ENCODE results near the gene ADAMTSL2.

Gene ADAMTSL2

DNA sequence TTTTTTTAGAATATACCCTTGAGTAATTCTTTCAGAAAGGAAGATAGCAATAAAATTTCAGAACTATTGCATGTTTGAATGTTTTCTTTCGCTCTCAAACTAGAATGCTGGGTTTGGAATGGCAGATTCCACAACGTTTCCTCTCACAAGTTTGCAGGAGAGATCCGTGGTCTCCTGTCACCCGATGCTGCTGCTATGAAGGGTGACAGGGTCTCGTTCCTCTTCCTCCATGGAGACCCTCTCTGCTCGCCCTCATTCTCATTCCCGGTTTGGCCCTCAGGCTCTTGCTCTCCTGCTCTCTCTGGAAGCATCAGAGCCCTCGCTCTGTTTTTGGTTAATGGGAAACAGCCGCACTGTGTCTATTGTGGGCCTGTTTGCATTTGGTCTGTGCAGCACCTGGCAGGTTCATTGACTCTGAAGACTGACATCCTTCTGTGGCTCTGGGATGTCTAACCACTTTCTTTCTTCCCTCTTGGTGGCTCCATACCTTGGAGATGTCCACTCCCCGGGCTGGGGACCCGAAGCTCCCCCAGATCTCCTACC, 87.3 kb downstream of the ADAMTSL2 start:
- Histone ChIP-seq H3K4me1 (ENCODE audit: control insufficient read depth, low read length) (peaks cover 8% of the 10 kb centered on the region), H3K9me3 (ENCODE audit: control insufficient read depth, insufficient read depth, low read length) (peaks cover 5% of the 10 kb centered on the region; the same call in 1 of the 2 replicates), H3K36me3 (ENCODE audit: control insufficient read depth, low read length) (no peaks in the 10 kb centered on the region), H3K27me3 (ENCODE audit: control insufficient read depth, low read length) (peaks cover 7% of the 10 kb centered on the region; the same call in 1 of the 2 replicates), H3K27ac (ENCODE audit: low read depth, low read length) (no peak overlapping the region), H3K79me2 (ENCODE audit: control insufficient read depth, low read length) (no peaks in the 10 kb centered on the region), H4K20me1 (ENCODE audit: control insufficient read depth, insufficient read depth, low read depth, low read length) (no peaks in the 10 kb centered on the region), H3K9me2 (replicated peaks; ENCODE audit: control insufficient read depth, low read length) (no peaks in the 10 kb centered on the region), H3F3A (ENCODE audit: control insufficient read depth, insufficient read depth) (no peaks in the 10 kb centered on the region), H3K4me2 (ENCODE audit: low read length) (no peak overlapping the region), H3K4me3 (ENCODE audit: low read length) (no peak overlapping the region)
- TF ChIP-seq EZH2phosphoT487 (IDR thresholded peaks at IDR 0.05; ENCODE audit: borderline replicate concordance, low read length) = no peak
- TF ChIP-seq, protein P1, sequence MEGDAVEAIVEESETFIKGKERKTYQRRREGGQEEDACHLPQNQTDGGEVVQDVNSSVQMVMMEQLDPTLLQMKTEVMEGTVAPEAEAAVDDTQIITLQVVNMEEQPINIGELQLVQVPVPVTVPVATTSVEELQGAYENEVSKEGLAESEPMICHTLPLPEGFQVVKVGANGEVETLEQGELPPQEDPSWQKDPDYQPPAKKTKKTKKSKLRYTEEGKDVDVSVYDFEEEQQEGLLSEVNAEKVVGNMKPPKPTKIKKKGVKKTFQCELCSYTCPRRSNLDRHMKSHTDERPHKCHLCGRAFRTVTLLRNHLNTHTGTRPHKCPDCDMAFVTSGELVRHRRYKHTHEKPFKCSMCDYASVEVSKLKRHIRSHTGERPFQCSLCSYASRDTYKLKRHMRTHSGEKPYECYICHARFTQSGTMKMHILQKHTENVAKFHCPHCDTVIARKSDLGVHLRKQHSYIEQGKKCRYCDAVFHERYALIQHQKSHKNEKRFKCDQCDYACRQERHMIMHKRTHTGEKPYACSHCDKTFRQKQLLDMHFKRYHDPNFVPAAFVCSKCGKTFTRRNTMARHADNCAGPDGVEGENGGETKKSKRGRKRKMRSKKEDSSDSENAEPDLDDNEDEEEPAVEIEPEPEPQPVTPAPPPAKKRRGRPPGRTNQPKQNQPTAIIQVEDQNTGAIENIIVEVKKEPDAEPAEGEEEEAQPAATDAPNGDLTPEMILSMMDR (IDR thresholded peaks at IDR 0.05; ENCODE audit: low read depth, low read length, poor library complexity, severe bottlenecking) = no peak

DNA sequence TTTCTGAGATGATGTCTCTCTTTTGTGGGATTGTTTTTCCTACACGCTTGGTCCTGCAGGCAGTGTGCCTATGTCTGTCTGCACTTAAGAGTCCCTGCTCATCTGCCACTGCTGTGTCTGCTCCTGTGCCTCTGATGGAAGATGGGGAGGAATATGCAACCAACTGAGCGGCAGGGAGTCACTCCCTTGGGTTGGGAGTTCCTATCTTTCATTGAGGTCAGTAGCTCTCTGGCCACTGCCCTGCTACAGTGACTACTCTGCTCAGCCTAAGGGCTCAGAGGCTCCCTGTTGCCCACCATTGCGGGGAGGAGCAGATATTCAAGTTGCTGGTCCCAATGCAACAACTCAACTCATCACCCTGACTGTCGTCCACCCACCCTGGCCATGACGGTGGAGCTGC, 88.1 kb downstream of the ADAMTSL2 start:
- Histone ChIP-seq H3K4me2 (ENCODE audit: low read length) (no peak overlapping the region), H3K27ac (ENCODE audit: low read depth, low read length) (no peak overlapping the region), H3K27me3 (ENCODE audit: control insufficient read depth, low read length) (peaks cover 7% of the 10 kb centered on the region; the same call in 1 of the 2 replicates), H3K36me3 (ENCODE audit: control insufficient read depth, low read length) (no peaks in the 10 kb centered on the region), H3K4me3 (ENCODE audit: low read length) (no peak overlapping the region), H3K9me2 (replicated peaks; ENCODE audit: control insufficient read depth, low read length) (no peaks in the 10 kb centered on the region), H3F3A (ENCODE audit: control insufficient read depth, insufficient read depth) (no peaks in the 10 kb centered on the region), H3K4me1 (ENCODE audit: control insufficient read depth, low read length) (peaks cover 8% of the 10 kb centered on the region), H3K79me2 (ENCODE audit: control insufficient read depth, low read length) (no peaks in the 10 kb centered on the region), H3K9me3 (ENCODE audit: control insufficient read depth, insufficient read depth, low read length) (peaks cover 5% of the 10 kb centered on the region; the same call in 1 of the 2 replicates), H4K20me1 (ENCODE audit: control insufficient read depth, insufficient read depth, low read depth, low read length) (no peaks in the 10 kb centered on the region)
- TF ChIP-seq EZH2phosphoT487 (IDR thresholded peaks at IDR 0.05; ENCODE audit: borderline replicate concordance, low read length) = no peak
- TF ChIP-seq, protein P1 (IDR thresholded peaks at IDR 0.05; ENCODE audit: low read depth, low read length, poor library complexity, severe bottlenecking) = no peak

Measured in DOHH2 (cell line).